OCI-LY7 (cell line): ENCODE data around the gene CERS6.

Experiments used
- EZH2phosphoT487 ChIP-seq: fragments of 200-600 bp; sonication (generic); IDR thresholded peaks from 2 replicates; pipeline ENCODE4 v1.6.1; 2018; ENCODE audit warnings: low read depth, borderline replicate concordance, mild to moderate bottlenecking, mixed run types, antibody characterized with exemption, low read length, moderate library complexity, mixed read lengths
- TF ChIP-seq, protein P1 (sequence below): fragments of 200-600 bp; sonication (generic); conservative IDR thresholded peaks from 2 replicates; pipeline ENCODE4 v1.5.1; 2014; ENCODE audit warnings: mild to moderate bottlenecking, antibody characterized with exemption, low read length, moderate library complexity, mixed read lengths

DNA sequence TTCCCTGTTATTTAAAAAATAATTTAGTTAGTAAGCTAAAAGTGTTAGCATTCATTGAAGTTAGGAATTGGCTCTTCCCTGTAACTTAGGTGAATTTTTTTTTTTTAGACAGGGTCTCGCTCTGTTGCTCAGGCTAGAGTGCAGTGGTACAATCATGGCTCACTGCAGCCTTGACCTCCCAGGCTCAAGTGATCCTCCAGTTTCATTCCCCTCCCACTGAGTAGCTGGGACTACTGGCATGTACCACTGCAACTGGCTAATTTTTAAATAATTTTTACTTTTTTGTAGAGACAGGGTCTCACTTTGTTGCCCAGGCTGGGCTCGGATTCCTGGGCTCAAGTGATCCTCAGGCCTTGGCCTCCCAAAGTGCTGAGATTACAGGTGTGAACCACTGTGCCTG lies 66.4 kb downstream of the CERS6 start:
- TF ChIP-seq, protein P1, sequence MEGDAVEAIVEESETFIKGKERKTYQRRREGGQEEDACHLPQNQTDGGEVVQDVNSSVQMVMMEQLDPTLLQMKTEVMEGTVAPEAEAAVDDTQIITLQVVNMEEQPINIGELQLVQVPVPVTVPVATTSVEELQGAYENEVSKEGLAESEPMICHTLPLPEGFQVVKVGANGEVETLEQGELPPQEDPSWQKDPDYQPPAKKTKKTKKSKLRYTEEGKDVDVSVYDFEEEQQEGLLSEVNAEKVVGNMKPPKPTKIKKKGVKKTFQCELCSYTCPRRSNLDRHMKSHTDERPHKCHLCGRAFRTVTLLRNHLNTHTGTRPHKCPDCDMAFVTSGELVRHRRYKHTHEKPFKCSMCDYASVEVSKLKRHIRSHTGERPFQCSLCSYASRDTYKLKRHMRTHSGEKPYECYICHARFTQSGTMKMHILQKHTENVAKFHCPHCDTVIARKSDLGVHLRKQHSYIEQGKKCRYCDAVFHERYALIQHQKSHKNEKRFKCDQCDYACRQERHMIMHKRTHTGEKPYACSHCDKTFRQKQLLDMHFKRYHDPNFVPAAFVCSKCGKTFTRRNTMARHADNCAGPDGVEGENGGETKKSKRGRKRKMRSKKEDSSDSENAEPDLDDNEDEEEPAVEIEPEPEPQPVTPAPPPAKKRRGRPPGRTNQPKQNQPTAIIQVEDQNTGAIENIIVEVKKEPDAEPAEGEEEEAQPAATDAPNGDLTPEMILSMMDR: no peak
- TF ChIP-seq EZH2phosphoT487: no peak
